Mesendoderm (in vitro differentiated cells): ENCODE measurements around the gene CUX1.

ENCODE experiments used
- DNase-seq: peaks from one replicate; pipeline ENCODE4 v3.0.0; 2013
- H2AK5ac ChIP-seq: 2 replicates; pipeline ENCODE4 v1.6.1; 2013; ENCODE audit warnings: low read length, inconsistent platforms
- H2BK120ac ChIP-seq: 2 replicates; pipeline ENCODE4 v1.6.1; 2013; ENCODE audit warnings: low read depth, mild to moderate bottlenecking, low read length, moderate library complexity, mixed read lengths
- H2BK15ac ChIP-seq: replicated peaks from 2 replicates; pipeline ENCODE4 v1.6.1; 2013; ENCODE audit warnings: low read depth, mild to moderate bottlenecking, moderate library complexity
- H2BK5ac ChIP-seq: 2 replicates; pipeline ENCODE4 v1.6.1; 2013; ENCODE audit warnings: low read length, inconsistent platforms
- H3K18ac ChIP-seq: 2 replicates; pipeline ENCODE4 v1.6.1; 2013; ENCODE audit warnings: mild to moderate bottlenecking, low read length, mixed read lengths
- H3K23ac ChIP-seq: one replicate; pipeline ENCODE4 v1.6.1; 2013; ENCODE audit warnings: low read length
- H3K27ac ChIP-seq: 2 replicates; pipeline ENCODE4 v1.5.1; 2013; ENCODE audit warnings: low read depth, mild to moderate bottlenecking, inconsistent platforms, low read length, moderate library complexity
- H3K27me3 ChIP-seq: 2 replicates; pipeline ENCODE4 v1.6.1; 2013; ENCODE audit warnings: low read length, control low read depth, mild to moderate bottlenecking, inconsistent platforms; ENCODE audit not compliant: insufficient read depth, poor library complexity
- H3K36me3 ChIP-seq: 2 replicates; pipeline ENCODE4 v1.6.1; 2013; ENCODE audit warnings: low read length, inconsistent platforms; ENCODE audit not compliant: control insufficient read depth, insufficient read depth
- H3K4ac ChIP-seq: one replicate; pipeline ENCODE4 v1.6.1; 2013; ENCODE audit warnings: low read depth, mild to moderate bottlenecking, low read length, moderate library complexity
- H3K4me1 ChIP-seq: 2 replicates; pipeline ENCODE4 v1.6.1; 2013; ENCODE audit warnings: low read depth, low read length, inconsistent platforms; ENCODE audit not compliant: control insufficient read depth
- H3K4me2 ChIP-seq: 2 replicates; pipeline ENCODE4 v1.6.1; 2013; ENCODE audit warnings: low read length
- H3K4me3 ChIP-seq: 2 replicates; pipeline ENCODE4 v1.5.1; 2013; ENCODE audit warnings: mild to moderate bottlenecking, low read length
- H3K56ac ChIP-seq: one replicate; pipeline ENCODE4 v1.6.1; 2013; ENCODE audit warnings: low read length
- H3K79me1 ChIP-seq: 2 replicates; pipeline ENCODE4 v1.6.1; 2013; ENCODE audit warnings: low read length, inconsistent platforms
- H3K79me2 ChIP-seq: 2 replicates; pipeline ENCODE4 v1.6.1; 2013; ENCODE audit warnings: mild to moderate bottlenecking, low read length; ENCODE audit not compliant: control insufficient read depth, insufficient read depth
- H3K9ac ChIP-seq: 2 replicates; pipeline ENCODE4 v1.6.1; 2013; ENCODE audit warnings: low read length, inconsistent platforms
- H4K5ac ChIP-seq: one replicate; pipeline ENCODE4 v1.6.1; 2013; ENCODE audit warnings: low read length
- H4K8ac ChIP-seq: one replicate; pipeline ENCODE4 v1.6.1; 2013; ENCODE audit warnings: low read depth, mild to moderate bottlenecking, control low read depth, low read length, moderate library complexity
- WGBS: extraction: QIAGEN DNeasy Blood & Tissue Kit; methylation state at CpG from one replicate; pipeline ENCODE4 v1.1.7; 2013; ENCODE audit warnings: low lambda C conversion rate, missing lambda C conversion rate; ENCODE audit not compliant: insufficient coverage; ENCODE audit errors: extremely low coverage; 5-methylcytosine and 5-hydroxymethylcytosine counted together

CUX1 gene

DNA sequence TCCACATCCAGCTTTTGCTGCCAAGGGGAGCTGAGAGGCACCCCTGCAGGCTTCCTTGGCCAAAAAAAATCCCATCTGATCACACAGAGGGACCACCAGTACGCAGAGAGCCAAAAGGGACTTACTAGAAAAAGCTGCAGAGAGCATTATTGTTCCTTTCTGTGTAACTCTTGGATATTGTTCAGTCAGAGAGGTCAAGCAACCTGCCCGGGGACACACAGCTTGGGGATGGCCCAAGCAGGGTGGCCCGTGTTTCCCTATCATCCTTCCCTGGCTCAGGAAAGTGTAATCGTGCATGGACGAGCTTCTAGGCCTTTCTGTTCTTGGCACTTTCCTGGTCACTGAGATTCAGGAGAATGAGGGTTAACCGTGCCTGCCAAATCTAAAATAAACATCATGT is 385.1 kb downstream of the CUX1 start:
- Histone ChIP-seq H2AK5ac (no peak overlapping the region), H3K79me1 (no peaks in the 10 kb centered on the region), H4K5ac (no peak overlapping the region), H3K36me3 (peaks cover 18% of the 10 kb centered on the region), H2BK15ac (no peak overlapping the region), H2BK5ac (no peak overlapping the region), H3K56ac (no peak overlapping the region), H3K27me3 (no peaks in the 10 kb centered on the region), H3K4me2 (no peak overlapping the region), H3K23ac (no peak overlapping the region), H3K18ac (no peak overlapping the region), H3K4me1 (no peaks in the 10 kb centered on the region), H4K8ac (no peak overlapping the region), H3K4me3 (no peak overlapping the region), H3K79me2 (no peaks in the 10 kb centered on the region), H2BK120ac (no peak overlapping the region), H3K9ac (no peak overlapping the region), H3K27ac (no peak overlapping the region), H3K4ac (no peak overlapping the region)
- no peak for DNase-seq
- WGBS, result no CpG with 5 or more reads among the region's 6 CpGs

GRCh38 chr7:102203218-102203617 is 385.8 kb downstream of the CUX1 start:
- Histone ChIP-seq H3K4me2 (no peak overlapping the region), H2BK120ac (no peak overlapping the region), H3K79me1 (no peaks in the 10 kb centered on the region), H3K79me2 (no peaks in the 10 kb centered on the region), H3K56ac (no peak overlapping the region), H2AK5ac (no peak overlapping the region), H3K4me1 (no peaks in the 10 kb centered on the region), H3K27ac (no peak overlapping the region), H3K4me3 (no peak overlapping the region), H2BK15ac (no peak overlapping the region), H4K8ac (no peak overlapping the region), H3K18ac (no peak overlapping the region), H3K36me3 (peaks cover 18% of the 10 kb centered on the region), H3K23ac (no peak overlapping the region), H3K9ac (no peak overlapping the region), H3K4ac (no peak overlapping the region), H3K27me3 (no peaks in the 10 kb centered on the region), H4K5ac (no peak overlapping the region), H2BK5ac (no peak overlapping the region)
- no peak for DNase-seq
- WGBS, result no CpG with 5 or more reads among the region's 12 CpGs

DNA sequence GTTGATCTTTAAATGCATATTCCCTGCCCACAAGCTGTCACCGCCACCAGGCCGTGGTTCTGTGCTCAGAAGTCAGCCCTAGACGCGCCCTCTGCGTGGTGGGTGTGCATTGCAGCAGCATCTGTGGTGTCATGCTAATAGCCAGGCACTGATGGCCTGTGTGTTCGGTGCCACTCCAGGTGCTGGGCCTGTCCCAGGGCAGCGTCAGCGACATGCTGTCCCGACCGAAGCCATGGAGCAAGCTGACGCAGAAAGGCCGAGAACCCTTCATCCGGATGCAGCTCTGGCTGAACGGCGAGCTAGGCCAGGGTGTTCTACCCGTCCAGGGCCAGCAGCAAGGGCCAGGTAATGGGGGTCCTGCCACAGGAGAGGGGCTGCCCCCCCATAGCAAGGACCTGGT is 386.8 kb downstream of the CUX1 start:
- Histone ChIP-seq H2BK120ac (no peak overlapping the region), H3K79me1 (no peaks in the 10 kb centered on the region), H3K9ac (no peak overlapping the region), H3K4me1 (no peaks in the 10 kb centered on the region), H3K27ac (no peak overlapping the region), H3K4me3 (no peak overlapping the region), H2BK15ac (no peak overlapping the region), H3K56ac (no peak overlapping the region), H3K79me2 (no peaks in the 10 kb centered on the region), H2BK5ac (no peak overlapping the region), H3K18ac (no peak overlapping the region), H4K8ac (no peak overlapping the region), H3K36me3 (peaks cover 20% of the 10 kb centered on the region), H3K27me3 (no peaks in the 10 kb centered on the region), H3K4me2 (no peak overlapping the region), H3K4ac (no peak overlapping the region), H2AK5ac (no peak overlapping the region), H3K23ac (no peak overlapping the region), H4K5ac (no peak overlapping the region)
- no CpG with 5 or more reads among the region's 16 CpGs for WGBS
- no peak for DNase-seq

DNA sequence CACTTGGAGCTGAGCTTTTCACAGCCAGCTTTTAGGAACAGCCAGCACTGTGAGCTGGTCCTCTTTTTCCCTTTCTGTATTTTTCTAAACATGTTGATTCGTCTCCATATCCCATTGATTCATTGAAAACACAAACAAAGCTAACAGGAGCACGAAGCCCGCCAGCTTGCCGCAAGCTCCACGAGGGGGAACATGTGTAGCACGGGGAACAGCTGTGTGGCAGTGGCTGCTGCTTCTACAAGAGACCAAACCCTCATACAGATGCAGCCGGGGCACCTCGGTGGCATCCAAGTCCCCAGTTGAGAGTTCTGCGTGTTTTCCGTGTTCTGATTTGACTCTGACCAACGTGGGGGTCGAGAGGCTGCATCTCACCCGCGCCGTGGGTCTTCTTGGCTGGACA is 388.5 kb downstream of the CUX1 start:
- Histone ChIP-seq H3K4me2 (no peak overlapping the region), H3K9ac (no peak overlapping the region), H3K27me3 (no peaks in the 10 kb centered on the region), H3K79me2 (no peaks in the 10 kb centered on the region), H2BK120ac (no peak overlapping the region), H3K56ac (no peak overlapping the region), H3K4me1 (no peaks in the 10 kb centered on the region), H3K23ac (no peak overlapping the region), H3K4ac (no peak overlapping the region), H3K36me3 (peaks cover 21% of the 10 kb centered on the region), H2AK5ac (no peak overlapping the region), H3K18ac (no peak overlapping the region), H2BK15ac (no peak overlapping the region), H3K79me1 (no peaks in the 10 kb centered on the region), H2BK5ac (no peak overlapping the region), H4K8ac (no peak overlapping the region), H3K27ac (no peak overlapping the region), H3K4me3 (no peak overlapping the region), H4K5ac (no peak overlapping the region)
- no peak for DNase-seq
- no CpG with 5 or more reads among the region's 15 CpGs for WGBS

DNA sequence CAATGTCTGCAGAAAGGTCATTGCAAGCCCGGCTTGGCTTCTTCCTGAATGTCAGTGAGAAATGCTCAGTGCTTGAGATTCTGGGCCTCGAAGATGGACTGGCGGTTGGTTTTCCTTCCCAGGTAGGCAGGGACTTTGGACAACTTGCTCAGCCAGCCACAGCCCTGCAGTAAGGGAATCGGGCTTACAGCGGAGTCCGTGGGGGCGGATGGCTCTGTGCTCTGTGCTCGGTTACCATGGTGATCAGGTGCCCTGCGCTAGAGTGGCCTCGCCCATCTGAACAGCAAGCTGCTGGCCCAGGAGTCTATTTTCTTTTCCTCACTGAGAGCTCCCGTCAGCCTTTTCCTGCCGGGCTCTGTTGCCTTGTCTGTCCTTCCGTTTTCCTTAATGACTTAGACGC is 391.4 kb downstream of the CUX1 start:
- H2BK15ac ChIP-seq, result no peak overlapping the region
- H3K18ac ChIP-seq, result no peak overlapping the region
- H3K36me3 ChIP-seq, result peaks cover 11% of the 10 kb centered on the region
- no peak overlapping the region for H4K5ac ChIP-seq
- no peak overlapping the region for H3K4me3 ChIP-seq
- H3K9ac ChIP-seq, result no peak overlapping the region
- H3K79me1 ChIP-seq, result no peaks in the 10 kb centered on the region
- H3K27me3 ChIP-seq, result no peaks in the 10 kb centered on the region
- no peak overlapping the region for H3K56ac ChIP-seq
- H3K79me2 ChIP-seq, result no peaks in the 10 kb centered on the region
- no peak overlapping the region for H3K27ac ChIP-seq
- WGBS, result no CpG with 5 or more reads among the region's 14 CpGs
- no peak overlapping the region for H3K4ac ChIP-seq
- H3K4me2 ChIP-seq, result no peak overlapping the region
- no peak overlapping the region for H2BK120ac ChIP-seq
- H2BK5ac ChIP-seq, result no peak overlapping the region
- no peak overlapping the region for H2AK5ac ChIP-seq
- no peak overlapping the region for H4K8ac ChIP-seq
- H3K4me1 ChIP-seq, result no peaks in the 10 kb centered on the region
- no peak for DNase-seq
- H3K23ac ChIP-seq, result no peak overlapping the region

DNA sequence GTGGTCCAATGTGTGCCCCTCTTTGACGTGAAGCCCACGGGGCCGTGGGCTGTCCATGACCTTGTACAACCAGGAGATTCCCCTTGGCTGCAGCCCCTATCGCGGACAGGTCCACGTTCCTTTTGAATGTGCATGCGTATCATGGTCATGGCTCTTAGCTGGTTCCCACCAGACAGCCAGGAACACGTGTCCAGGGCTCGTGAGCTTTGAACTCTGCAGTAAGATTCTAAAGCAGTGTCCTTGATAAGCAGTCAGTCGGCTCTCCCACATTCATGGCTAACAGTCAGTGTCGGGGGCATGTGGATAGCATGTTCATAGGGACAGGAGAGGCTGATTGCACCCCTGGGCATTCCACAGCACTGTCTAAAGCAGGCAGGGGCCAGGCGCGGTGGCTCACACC is 393.4 kb downstream of the CUX1 start:
- Histone ChIP-seq H3K27me3 (no peaks in the 10 kb centered on the region), H4K5ac (no peak overlapping the region), H2BK120ac (no peak overlapping the region), H3K36me3 (peaks cover 6% of the 10 kb centered on the region), H3K79me2 (no peaks in the 10 kb centered on the region), H3K56ac (no peak overlapping the region), H3K79me1 (no peaks in the 10 kb centered on the region), H4K8ac (no peak overlapping the region), H2AK5ac (no peak overlapping the region), H3K4ac (no peak overlapping the region), H2BK15ac (no peak overlapping the region), H3K4me3 (no peak overlapping the region), H3K23ac (no peak overlapping the region), H3K27ac (no peak overlapping the region), H3K4me2 (no peak overlapping the region), H3K18ac (no peak overlapping the region), H3K4me1 (no peaks in the 10 kb centered on the region), H2BK5ac (no peak overlapping the region), H3K9ac (no peak overlapping the region)
- no peak for DNase-seq
- WGBS, result no CpG with 5 or more reads among the region's 13 CpGs
